ENCODE data around the gene SMAP1.

SMAP1 gene

DNA sequence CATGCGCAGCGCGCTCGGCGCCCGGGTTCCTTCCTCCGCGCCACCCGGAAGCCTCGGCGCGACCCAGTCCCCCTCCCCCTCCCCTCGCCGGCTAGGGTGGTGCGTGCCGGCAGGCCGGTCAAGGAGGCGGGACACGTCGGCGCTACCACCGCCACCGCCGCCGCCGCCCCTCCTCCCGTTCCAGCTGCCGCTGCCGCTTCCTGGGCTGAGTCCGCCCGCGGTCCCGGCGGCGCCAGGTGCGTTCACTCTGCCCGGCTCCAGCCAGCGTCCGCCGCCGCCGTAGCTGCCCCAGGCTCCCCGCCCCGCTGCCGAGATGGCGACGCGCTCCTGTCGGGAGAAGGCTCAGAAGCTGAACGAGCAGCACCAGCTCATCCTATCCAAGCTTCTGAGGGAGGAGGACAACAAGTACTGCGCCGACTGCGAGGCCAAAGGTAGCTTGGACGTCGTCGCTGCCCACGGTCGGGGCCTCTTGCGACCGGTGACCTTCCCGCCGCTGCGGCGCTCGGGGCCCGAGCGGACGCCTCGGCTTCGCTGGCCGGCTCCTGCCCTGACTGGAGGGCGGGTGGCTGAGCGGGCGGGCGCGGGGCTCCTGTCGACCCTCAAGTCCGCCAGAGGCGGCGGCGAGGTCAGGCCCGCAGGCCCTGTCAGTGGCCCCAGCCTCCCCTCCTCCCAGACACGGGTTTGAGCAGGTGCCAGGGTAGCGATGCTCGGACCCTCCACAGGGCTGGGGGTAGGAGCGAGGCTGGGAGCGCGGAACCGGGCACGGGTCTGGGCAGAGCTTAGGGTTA, at the start of gene SMAP1:
Gene SMAP1, plus strand, starts transcription at position 173 of the 788 bp plus-strand sequence. Its CDS starts 141 bp downstream, at position 314.
- DNase-seq (ENCODE audit: low spot score) = peak; percentile 92

DNA sequence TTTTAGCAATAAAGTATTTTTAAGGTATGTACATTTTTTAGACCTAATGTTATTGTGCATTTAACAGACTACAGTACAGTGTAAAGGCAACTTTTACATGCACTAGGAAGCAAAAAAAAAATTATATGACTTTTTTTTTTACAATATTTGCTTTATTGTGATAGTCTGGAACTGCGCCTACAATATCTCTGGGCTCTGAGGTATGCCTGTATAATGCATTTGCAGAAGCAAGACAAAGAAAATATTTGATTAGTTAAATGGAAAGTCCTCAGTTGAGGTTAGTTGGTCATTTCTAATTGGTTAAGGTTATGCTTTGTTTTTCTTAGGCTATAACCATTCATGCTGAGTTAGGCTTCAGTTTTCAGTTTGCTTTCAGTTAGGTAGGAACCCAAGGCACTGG, 46.9 kb upstream of the SMAP1 start:
- no peak for DNase-seq (ENCODE audit: low spot score)

DNA sequence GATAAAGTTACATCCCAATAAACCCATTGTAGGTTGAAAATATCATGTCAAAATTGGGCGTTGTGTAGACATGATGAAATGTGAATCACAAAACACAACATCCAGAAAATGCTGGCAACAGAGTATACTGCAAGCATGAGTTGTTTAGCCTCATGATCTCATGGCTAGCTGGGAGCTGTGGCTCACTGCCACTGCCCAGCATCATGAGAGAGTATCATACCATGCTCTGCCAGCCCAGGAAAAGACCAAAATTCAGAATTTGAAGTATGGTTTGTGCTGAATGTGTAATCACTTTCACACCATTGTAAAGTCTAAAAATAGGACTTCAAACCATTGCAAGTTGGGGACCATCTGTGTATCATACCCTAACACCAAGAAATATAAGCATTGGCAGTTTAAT, 45.2 kb upstream of the SMAP1 start:
- no peak for DNase-seq (ENCODE audit: low spot score)

DNA sequence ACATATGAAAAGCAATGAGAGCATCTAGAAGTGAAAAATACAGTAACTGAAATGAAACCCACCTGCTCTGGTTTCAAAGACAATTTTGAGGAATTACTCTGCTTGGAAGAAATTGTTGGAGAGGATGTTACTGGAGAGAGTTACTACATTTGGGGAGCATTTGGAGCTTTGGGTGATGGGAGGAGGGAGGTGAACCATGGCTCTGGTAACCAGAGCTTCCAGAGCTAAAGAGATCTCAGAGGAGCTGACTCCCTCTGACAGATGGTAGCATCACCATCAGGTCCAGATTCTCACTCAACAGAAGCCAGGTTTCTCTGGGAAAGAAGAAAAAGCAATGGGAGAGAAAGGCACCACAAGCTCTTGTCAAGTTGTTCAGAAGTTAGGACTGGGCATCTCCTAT, 42.2 kb upstream of the SMAP1 start:
- no peak for DNase-seq (ENCODE audit: low spot score)

DNA sequence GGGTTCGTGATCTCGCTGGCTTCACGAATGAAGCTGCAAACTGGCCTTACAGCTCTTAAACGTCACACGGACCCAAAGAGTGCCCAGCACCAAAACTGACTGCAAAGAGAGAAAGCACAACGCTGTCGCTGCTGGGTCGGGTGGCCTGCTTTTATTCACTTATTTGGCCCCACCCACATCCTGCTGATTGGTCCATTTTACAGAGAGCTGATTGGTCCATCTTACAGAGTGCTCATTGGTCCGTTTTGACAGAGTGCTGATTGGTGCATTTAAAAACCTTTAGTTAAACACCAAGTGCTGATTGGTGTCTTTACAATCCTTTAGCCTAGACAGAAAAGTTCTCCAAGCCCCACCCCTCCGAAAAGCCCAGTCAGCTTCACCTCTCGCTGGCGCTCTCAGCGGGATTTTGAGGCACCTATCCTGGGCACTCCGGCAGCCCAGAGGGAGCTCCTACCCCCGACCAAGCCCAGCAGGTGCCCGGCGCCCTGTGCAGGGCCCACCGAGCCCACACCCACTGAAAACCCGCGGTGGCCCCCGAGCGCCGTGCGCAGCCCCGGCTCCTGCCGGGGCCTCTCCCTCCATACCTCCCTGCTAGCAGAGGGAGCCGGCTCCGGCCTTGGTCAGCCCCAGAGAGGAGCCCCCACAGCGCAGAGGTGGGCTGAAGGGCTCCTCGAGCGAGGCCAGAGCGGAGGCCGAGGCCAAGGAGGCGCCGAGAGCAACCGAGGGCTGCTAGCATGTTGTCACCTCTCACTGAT, 40.0 kb upstream of the SMAP1 start:
- DNase-seq (ENCODE audit: low spot score) = no peak

DNA sequence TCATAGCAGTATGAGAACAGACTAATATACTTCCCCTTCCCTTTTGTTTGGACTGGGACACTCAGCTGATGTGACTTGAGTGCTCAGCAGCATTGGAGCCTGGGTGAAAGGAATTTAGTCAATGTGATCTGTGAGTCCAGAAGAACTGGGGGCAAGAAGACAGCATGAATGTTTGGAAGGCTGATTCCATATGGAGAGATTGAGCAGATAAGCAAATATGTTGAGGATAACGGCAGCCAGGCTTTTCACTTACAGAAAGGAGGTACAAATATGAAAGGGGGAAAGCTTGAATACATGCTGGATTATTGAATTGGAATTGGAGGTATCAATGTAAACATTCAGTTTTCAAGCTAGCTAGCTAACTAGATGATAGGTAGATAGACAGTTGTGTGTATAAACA, 37.8 kb upstream of the SMAP1 start:
- no peak for DNase-seq (ENCODE audit: low spot score)

DNA sequence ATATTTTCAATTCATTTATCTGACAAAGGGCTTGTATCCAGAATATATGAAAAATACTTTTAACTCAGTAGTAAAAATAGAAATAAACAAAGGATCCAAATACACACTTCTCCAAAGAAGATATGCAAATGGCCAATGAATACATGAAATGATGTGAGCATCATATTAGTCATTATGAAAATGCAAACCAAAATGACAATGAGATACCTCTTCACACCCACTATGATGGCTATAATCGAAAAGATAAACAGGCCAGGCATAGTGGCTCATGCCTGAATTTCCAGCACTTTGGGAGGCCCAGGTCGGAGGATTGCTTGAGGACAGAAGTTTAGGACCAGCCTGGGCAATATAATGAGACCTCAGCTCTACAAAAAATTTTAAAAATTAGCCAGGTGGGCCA, 33.8 kb upstream of the SMAP1 start:
- no peak for DNase-seq (ENCODE audit: low spot score)

DNA sequence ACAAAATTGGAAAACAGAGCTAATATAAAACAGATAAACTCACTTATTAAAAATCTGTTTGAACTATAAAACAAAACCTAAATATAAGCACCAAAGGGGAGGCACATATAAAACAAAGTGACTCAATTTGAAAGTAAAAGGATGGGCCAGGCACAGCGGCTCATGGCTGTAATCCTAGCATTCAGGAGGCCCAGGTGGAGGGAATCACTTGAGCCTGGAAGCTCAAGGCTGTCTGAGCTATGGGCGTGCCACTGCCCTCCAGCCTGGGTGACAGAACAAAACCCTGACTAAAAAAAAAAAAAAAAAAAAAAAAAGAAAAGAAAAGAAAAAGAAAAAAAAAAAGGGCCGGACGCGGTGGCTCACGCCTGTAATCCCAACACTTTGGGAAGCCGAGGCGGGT, 31.1 kb upstream of the SMAP1 start:
- DNase-seq (ENCODE audit: low spot score) = no peak

DNA sequence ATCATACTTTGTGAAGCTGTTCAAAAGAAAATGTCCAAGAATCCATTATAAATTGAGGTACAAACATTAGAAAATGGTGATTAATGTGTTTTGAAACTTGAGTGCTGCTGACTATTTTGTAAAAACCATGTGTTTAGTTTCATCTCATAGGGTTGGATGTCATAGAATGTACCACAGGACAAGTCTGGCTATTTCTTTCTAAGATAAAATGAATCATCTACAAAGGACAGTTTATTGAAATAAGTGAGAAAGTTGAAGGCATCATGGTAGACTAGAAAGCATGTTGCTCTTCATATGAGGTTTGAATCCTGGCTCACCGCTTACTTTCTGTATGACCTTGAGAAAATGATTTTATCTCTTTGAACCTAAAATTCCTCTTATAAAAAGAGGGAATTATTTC, 29.2 kb upstream of the SMAP1 start:
- DNase-seq (ENCODE audit: low spot score) = no peak

DNA sequence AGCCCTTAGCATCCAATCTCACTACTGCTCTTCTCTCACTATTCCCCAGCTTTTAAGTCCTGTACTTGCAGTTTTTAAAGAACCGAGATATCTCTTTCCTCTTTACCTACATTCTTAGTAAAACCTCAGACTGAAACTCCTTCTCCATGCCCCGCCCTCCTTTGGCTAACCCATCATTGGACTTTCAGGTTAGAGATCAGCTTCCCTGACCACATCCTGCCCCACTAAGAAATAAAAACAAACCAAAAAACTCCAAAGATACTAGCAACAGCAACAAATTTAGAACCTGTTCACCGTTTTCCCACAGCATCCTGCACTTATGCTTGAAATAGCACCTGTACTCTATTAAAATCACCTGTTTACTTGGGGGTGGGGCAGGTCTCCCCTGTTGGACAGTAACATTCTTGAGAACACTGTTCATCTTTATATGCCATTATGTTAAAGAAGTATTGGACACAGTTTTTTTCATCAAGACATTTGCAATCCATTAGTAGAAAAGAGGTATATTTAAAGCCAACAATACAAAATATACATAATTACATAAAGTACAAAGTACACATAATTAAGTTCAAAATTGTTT, 16.3 kb upstream of the SMAP1 start:
- no peak for DNase-seq (ENCODE audit: low spot score)

DNA sequence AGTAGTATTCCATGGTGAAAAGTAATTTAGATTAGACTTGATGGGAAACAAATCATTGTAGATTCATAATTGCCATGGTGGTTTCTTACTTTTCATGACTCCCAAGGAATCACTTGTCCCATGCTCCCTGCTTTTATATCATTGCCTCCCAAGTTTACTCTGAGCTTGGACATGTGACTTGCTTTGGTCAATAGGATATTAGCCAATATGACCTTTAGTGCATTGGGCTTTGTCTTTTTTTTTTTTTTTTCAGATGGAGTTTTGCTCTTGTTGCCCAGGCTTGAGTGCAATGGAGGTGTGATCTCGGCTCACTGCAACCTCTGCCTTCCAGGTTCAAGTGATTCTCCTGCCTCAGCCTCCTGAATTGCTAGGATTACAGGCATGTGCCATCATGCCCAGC, 15.5 kb upstream of the SMAP1 start:
- DNase-seq (ENCODE audit: low spot score) = no peak

DNA sequence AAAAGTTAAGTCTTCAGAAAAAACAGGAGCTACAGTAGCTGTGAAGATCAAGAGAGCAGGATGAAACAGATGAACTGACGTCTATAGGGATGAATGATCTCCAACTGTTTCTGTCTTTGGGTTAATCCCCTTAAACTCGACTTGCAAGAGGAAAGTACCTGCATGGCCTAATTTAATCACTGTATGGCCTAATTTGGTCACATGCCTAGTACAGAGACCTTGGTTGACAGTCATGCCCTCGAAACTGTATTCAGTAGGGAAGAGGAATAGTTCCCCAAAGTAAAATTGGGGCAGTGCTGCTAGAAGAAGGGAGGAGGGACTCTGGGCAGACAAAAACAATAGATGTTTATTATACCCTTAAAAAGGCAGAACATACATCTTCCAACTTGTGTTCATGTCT, 10.0 kb upstream of the SMAP1 start:
- DNase-seq (ENCODE audit: low spot score) = no peak

DNA sequence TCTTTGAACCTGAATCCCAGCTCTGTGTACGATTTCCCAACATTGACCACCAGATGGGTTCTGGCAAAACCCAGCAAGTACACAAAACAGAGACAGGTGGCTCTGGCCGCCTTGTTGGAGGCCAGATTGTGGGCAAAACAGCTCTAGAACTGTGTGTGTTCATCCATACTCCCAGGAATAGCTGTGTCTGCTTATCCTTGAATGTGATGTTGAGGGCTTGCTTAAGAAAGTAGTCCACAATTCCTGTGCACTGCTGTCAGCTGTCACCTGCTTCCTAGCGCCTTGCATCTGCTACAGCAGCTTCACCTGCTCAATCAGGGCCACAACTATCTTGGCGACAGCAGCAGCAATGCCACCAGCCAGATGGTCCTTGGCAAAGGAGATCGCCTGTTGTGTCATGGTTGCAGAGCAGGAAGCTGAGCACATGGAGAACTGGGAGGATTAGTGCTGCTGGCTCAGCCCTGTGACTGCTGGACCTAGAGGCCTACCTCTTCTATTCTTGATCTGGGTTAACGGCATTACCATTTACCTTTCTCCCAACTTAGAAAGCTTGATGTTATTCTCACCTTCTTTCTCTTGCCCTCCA, 3.7 kb upstream of the SMAP1 start:
- DNase-seq (ENCODE audit: low spot score) = no peak

DNA sequence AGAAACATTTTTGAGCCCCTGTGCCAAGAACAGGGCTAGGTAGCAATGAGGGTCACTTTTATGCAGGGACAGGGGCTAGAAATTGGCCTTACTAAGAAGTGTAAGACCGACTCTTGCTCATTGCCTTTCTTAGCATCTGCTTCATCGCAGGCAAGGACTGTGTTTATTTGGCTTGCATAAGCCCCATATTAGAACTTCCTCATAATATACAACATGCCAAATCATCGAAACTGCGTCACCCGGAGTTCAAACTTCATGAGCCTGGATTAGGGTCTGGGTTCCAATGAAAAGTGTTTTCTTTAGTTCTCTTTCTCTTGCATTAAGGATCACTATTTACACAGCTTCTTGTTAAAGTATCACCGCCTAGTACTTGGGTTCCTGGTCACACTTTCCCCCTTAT, 977 bp upstream of the SMAP1 start:
- DNase-seq (ENCODE audit: low spot score) = no peak

DNA sequence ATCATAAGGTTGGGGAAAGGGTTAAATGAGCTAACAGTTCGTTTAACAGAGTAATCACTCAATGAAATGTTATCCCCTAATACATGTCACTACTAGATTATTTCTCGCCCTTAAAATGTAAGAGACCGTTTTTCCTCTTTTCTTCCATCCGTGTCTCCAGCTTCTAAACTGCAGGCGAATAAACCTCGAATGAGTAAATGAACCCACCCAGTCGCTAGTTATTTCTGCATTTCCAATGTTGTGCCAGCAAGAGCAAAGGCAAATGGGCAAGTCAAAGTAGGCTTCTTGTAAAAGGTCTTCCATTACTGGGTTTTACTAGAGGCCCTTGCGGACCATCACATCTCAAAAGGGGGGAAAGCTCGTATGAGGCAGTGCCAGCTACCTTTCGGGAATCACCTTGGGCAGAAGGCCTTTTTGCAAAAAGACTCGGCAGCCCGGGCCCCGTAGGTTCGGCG, 400 bp upstream of the SMAP1 start:
- DNase-seq (ENCODE audit: low spot score) = no peak

DNA sequence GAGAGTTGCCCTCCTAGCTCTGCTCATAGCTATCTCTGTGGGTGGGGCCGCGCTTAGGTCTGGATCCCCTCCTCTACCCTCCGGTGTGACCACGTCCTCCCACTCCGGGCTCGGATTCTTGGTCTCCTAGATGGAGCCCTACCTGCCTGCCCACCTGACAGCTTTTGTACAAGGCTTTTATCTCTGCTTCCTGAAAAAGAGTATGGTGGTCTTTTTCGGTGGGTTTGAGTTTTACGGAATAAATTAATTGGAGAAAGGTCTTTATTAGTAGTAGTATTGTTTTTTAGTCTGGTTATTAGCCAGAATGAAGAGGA, 773 bp downstream of the SMAP1 start:
- DNase-seq (ENCODE audit: low spot score) = no peak

DNA sequence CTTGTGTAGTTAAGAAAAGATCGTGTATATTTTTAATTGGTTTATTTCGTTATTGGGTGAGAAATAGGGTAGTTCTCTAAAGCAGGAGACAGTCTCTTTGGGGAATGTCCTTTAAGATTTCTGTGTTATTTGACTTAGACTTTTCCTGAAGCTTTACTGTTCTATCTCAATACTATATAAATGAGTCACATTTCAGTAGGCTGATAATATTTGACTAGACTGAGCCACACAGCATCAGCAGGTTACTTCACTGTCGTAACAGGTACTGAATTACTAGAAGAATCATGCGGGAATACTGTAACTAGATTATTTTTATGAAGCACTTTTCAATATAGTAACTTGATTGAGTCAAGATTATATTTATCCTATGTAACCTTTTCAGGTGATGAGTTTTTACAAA, 1.4 kb downstream of the SMAP1 start:
- peak; percentile 29 for DNase-seq (ENCODE audit: low spot score)

DNA sequence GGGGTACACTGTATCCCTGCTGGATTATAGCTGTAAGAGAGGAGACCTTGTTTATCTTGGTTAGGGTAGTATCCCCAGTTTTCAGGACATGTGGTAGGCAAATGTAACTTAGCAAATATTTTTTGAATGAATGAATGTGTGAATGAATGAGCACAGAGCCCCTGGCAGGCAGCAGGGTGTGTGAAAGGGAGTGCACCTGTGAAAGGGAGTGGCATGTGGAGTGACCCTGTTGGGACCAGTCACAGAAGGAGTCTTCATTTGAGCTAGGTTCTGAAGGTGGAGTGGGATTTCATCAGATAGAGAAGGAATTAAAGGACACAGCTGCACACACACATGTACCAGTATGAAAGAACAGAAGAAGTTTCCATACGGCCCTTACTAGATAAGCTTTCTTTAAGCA, 4.9 kb downstream of the SMAP1 start:
- DNase-seq (ENCODE audit: low spot score) = no peak

DNA sequence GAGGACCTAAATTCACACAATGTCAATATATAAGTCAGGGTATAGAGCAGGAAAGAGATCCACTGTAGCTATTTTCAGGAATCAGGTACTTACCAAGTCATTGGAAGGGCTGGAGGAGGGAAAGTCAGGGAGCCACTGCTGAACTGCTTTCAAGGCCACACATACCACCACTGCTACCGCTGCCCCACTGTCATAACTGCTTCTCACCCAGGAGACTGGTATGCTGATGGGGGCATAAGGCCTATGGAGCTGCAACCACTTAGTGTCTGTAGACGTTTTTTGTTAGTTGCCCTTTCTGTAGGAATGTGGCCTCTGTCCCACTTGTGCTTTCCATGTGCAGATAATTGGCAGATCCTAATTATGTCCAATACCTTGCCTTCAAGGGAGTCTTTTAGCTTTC, 5.4 kb downstream of the SMAP1 start:
- DNase-seq (ENCODE audit: low spot score) = no peak

DNA sequence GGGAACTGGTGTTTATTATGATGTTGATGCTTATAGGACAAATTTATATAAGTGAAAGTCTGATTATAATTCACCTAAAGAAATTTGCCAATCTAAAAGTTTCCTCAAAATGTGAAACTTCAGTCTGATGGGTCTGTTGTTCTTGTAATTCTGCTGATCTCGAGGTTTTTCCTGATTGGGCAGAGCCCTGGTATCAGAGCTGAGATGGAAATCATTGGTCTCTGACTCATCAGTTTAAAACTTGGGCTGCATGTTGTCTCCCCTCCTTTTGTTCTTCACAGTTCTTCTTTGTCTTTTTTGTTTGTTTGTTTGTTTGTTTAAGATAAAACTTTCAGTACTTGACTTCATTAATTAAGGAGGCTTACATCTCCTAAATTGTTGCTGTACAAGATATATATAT, 5.9 kb downstream of the SMAP1 start:
- DNase-seq (ENCODE audit: low spot score) = no peak

DNA sequence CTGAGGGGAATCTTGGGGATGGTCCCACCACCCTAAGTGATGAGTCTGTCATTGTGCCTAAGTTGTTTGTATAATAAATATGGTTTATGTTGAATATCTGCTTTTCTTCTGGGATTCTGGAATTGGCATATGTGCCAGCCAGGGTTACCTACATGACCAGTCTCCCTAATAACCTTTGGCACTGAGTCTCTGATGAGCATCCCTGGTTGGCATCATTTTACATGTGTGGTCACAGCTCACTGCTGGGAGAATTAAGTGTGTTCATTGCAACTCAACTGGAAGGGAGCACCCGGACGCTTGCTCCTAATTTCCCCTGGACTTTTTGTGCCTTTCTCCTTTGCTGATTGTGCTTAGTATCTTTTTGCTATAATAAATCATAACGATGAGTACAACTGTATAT, 8.1 kb downstream of the SMAP1 start:
- DNase-seq (ENCODE audit: low spot score) = no peak

DNA sequence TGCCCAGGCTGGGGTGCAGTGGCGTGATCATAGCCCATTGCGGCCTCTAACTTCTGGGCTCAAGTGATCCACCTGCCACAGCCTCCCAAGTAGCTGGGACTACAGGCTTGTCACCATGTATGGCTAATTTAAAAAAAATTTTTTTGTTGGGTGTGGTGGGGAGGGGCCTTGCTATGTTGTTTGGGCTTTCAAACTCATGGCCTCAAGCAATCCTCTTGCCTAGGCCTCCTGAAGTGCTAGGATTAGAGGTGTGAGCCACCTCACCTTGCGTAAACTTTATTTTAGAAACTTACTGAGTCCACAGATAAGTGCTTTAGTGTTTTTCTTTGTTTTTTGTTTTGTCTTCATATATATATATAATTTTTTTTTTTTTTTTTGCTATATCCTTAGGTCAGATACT, 9.1 kb downstream of the SMAP1 start:
- no peak for DNase-seq (ENCODE audit: low spot score)

DNA sequence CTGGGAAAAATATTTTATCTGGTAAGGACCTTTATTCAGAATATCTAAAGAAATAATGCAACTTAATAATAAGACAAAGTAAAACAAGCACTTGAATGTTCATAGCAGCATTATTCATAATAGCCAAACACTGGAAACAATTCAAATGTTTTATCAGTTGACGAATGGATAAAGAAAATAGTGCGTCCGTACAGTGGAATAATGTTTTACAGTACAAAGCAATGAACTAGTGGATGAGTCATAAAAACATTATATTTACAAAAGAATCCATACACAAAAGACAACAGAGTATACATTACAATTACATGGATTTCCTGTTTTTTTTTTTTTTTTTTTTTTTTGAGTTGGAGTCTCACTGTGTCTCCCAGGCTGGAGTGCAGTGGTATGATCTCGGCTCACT, 12.7 kb downstream of the SMAP1 start:
- DNase-seq (ENCODE audit: low spot score) = peak; percentile 25

Data from kidney capillary endothelial cell (primary cell).